DMS 273 (cell line): Measurements from ENCODE around the gene DDX49.
"Not testable (repeated sequence)": the region's sequence is repeated elsewhere in the genome, so short reads cannot be mapped to it uniquely, and the experiment has no call there.

ENCODE experiments used
- DNase-seq: peaks from one replicate; lab custom pipeline; 2025; ENCODE audit not compliant: unreplicated experiment; lab: John Stamatoyannopoulos, UW

DDX49 gene

GRCh38 chr19:18895824-18896341 is 23.6 kb upstream of the DDX49 start, which contains the start of gene CERS1:
Gene CERS1, minus strand, starts transcription at chr19:18896158. Its CDS starts 86 bp downstream, at chr19:18896072.
- peak; percentile 86 for DNase-seq

- peak; percentile 80 for DNase-seq
These were observed 23.1 kb upstream of the DDX49 start for GRCh38 chr19:18896421-18896841.

- no peak for DNase-seq
These were observed 22.2 kb upstream of the DDX49 start for GRCh38 chr19:18897094-18898029.

GRCh38 chr19:18898081-18898606 is 21.4 kb upstream of the DDX49 start:
- peak; percentile 50 for DNase-seq

GRCh38 chr19:18898607-18899408 is 20.7 kb upstream of the DDX49 start:
- DNase-seq = peak; percentile 50

- peak; percentile 63 for DNase-seq
These were observed 19.6 kb upstream of the DDX49 start for GRCh38 chr19:18899624-18900560.

GRCh38 chr19:18900700-18901481 is 18.6 kb upstream of the DDX49 start:
- no peak for DNase-seq

GRCh38 chr19:18901491-18901890 is 18.0 kb upstream of the DDX49 start:
- DNase-seq = no peak

GRCh38 chr19:18902519-18902918 is 17.0 kb upstream of the DDX49 start:
- DNase-seq = not testable (repeated sequence)

- no peak for DNase-seq
These were observed 16.1 kb upstream of the DDX49 start for GRCh38 chr19:18903156-18904037.

- DNase-seq = no peak
These were observed 15.0 kb upstream of the DDX49 start for GRCh38 chr19:18904334-18905057.

- no peak for DNase-seq
These were observed 14.5 kb upstream of the DDX49 start for GRCh38 chr19:18905058-18905456.

- peak; percentile 38 for DNase-seq
These were observed 13.8 kb upstream of the DDX49 start for GRCh38 chr19:18905513-18906236.

GRCh38 chr19:18906605-18907519 is 12.7 kb upstream of the DDX49 start:
- no peak for DNase-seq

- no peak for DNase-seq
These were observed 10.4 kb upstream of the DDX49 start for GRCh38 chr19:18908917-18909619.
